ENCODE measurements around the gene FLACC1.

The FLACC1 gene

GRCh38 chr2:201267278-201268030 lies 89.7 kb downstream of the FLACC1 start:
- Histone ChIP-seq H3K9me3 (no peaks in the 10 kb centered on the region), H3K36me3 (peaks cover 69% of the 10 kb centered on the region), H3K4me3 (no peak overlapping the region), H4K20me1 (peaks cover 35% of the 10 kb centered on the region), H3K27me3 (no peaks in the 10 kb centered on the region), H3K4me1 (peaks cover 33% of the 10 kb centered on the region), H3K4me2 (no peak overlapping the region), H3K27ac (no peak overlapping the region), H3K9ac (no peak overlapping the region)
- no peak for TF ChIP-seq Cebpa-rat (IDR thresholded peaks at IDR 0.05)

DNA sequence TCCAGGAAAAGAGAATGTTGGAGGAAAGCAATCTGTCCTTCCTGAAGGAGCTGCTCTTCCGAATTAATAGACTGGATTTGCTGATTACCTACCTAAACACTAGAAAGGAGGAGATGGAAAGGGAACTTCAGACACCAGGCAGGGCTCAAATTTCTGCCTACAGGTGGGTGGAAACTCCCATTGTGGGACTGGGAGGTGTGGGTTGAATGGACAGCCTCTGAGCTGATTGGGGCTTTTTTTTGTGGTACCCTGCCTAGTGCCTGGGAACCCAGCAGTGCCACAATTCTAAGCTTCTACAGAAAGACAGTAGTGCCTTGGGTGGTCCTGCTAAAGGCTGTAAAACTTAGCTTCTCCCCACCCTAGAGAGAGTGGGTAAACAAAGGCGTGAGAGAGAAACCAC lies 90.5 kb downstream of the FLACC1 start:
- Histone ChIP-seq H3K4me2 (no peak overlapping the region), H3K36me3 (peaks cover 61% of the 10 kb centered on the region), H3K27ac (no peak overlapping the region), H3K27me3 (no peaks in the 10 kb centered on the region), H3K9ac (no peak overlapping the region), H3K9me3 (no peaks in the 10 kb centered on the region), H3K4me1 (peaks cover 40% of the 10 kb centered on the region), H4K20me1 (peaks cover 35% of the 10 kb centered on the region), H3K4me3 (no peak overlapping the region)
- TF ChIP-seq Cebpa-rat (IDR thresholded peaks at IDR 0.05): no peak

DNA sequence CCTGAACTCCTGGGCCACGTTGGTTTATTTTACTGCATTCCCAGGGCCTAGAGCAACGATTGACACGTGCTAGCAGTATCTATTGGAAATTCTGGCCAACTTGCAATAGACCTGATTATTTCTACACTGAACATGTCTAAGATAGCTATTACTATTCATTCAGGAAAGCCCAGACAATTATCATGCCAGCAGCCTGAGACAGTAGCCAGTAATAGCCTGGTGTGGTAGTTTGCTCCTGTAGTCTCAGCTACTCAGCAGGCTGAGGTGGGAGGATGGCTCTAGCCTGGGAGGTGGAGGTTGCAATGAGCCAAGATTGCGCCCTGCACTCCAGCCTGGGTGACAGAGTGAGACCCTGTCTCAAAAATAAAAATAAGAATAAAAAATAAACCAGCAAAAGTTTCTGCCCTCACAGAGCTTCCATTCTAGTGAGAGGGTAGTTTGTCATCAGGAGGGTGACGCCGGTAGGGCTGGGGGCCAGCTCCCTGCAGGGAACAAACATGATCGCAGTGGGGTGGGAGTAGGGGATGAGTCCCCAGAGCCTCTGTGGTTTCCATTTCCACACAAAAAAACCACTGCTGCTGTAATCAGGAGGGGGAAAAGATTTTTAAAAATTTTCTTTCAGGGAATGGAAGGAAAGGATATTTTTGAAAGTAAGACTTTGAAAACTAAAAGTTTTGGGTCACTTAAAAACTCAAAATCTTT lies 92.5 kb downstream of the FLACC1 start:
- no peak overlapping the region for H3K27ac ChIP-seq
- no peak overlapping the region for H3K4me3 ChIP-seq
- peaks cover 60% of the 10 kb centered on the region for H3K4me1 ChIP-seq
- H3K27me3 ChIP-seq: no peaks in the 10 kb centered on the region
- peak overlapping the region; percentile 61 for H3K4me2 ChIP-seq
- H3K9ac ChIP-seq: no peak overlapping the region
- H4K20me1 ChIP-seq: peaks cover 35% of the 10 kb centered on the region
- no peaks in the 10 kb centered on the region for H3K9me3 ChIP-seq
- no peak for TF ChIP-seq Cebpa-rat (IDR thresholded peaks at IDR 0.05)
- peaks cover 41% of the 10 kb centered on the region for H3K36me3 ChIP-seq

DNA sequence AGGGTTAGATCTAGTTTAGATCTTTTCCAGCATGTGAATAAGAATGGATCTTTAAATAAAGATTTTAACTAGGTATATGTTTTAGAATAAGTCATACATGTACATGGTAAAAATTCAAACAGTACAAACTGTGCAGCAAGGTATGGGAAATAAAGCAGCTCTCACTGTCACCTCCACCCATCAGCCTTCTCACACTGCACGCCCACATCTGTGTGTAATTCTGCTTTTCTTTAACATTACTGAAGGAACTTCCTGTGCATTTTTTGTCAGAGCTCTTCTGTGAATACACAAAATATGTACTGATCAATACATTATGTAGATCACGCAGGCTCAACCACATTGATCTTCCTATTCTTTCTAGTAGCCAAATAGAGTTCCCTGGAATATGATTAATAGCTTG lies 93.4 kb downstream of the FLACC1 start:
- Histone ChIP-seq H3K9ac (no peak overlapping the region), H3K4me3 (no peak overlapping the region), H3K9me3 (no peaks in the 10 kb centered on the region), H3K27ac (no peak overlapping the region), H3K36me3 (peaks cover 33% of the 10 kb centered on the region), H3K27me3 (no peaks in the 10 kb centered on the region), H4K20me1 (peaks cover 35% of the 10 kb centered on the region), H3K4me2 (peak overlapping the region; percentile 61), H3K4me1 (peaks cover 68% of the 10 kb centered on the region)
- TF ChIP-seq Cebpa-rat (IDR thresholded peaks at IDR 0.05): no peak

- no peak overlapping the region for H3K9ac ChIP-seq
These were observed 94.4 kb downstream of the FLACC1 start for GRCh38 chr2:201262718-201263117.

GRCh38 chr2:201261906-201262305 lies 95.2 kb downstream of the FLACC1 start:
- Histone ChIP-seq H3K9me3 (no peaks in the 10 kb centered on the region), H3K4me3 (peak overlapping the region; percentile 60), H4K20me1 (peaks cover 35% of the 10 kb centered on the region), H3K4me2 (peak overlapping the region; percentile 95), H3K9ac (peak overlapping the region; percentile 67), H3K27ac (peak overlapping the region; percentile 37; the same call in 1 of the 2 replicates), H3K4me1 (peaks cover 86% of the 10 kb centered on the region), H3K27me3 (no peaks in the 10 kb centered on the region), H3K36me3 (peaks cover 15% of the 10 kb centered on the region)
- TF ChIP-seq Cebpa-rat (IDR thresholded peaks at IDR 0.05): no peak

More at GRCh38 chr2:201262718-201263117, 94.4 kb downstream of the FLACC1 start:
- Histone ChIP-seq H3K27ac (no peak overlapping the region), H3K4me2 (peak overlapping the region; percentile 61), H3K9me3 (no peaks in the 10 kb centered on the region), H3K4me3 (no peak overlapping the region), H3K27me3 (no peaks in the 10 kb centered on the region), H3K4me1 (peaks cover 77% of the 10 kb centered on the region), H3K36me3 (peaks cover 22% of the 10 kb centered on the region), H4K20me1 (peaks cover 35% of the 10 kb centered on the region)
- no peak for TF ChIP-seq Cebpa-rat (IDR thresholded peaks at IDR 0.05)

DNA sequence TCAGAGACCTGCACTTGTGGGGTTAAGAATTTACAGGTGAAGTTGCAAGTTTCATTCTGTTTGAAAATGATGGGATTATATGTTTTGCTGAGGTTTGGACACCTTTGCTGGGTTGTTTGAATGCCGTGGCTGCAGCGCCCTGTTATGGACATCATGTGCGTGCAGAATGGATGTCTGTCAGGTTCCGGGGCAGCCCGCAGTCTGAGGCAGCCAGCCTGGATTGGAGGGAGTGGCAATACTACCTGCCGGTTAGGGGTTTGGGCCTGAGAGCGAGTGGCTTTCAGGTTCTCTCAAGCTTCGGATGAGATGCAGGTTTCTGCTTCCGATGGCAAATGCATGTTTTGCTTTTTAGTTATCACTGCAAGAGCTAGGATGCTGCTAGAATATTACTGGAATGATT lies 95.7 kb downstream of the FLACC1 start:
- H3K27ac ChIP-seq: peak overlapping the region; percentile 37; the same call in 1 of the 2 replicates
- H4K20me1 ChIP-seq: peaks cover 31% of the 10 kb centered on the region
- no peaks in the 10 kb centered on the region for H3K9me3 ChIP-seq
- H3K4me3 ChIP-seq: peak overlapping the region; percentile 60
- H3K27me3 ChIP-seq: no peaks in the 10 kb centered on the region
- TF ChIP-seq Cebpa-rat (IDR thresholded peaks at IDR 0.05): no peak
- H3K4me1 ChIP-seq: peaks cover 90% of the 10 kb centered on the region
- peak overlapping the region; percentile 95 for H3K4me2 ChIP-seq
- H3K36me3 ChIP-seq: peaks cover 10% of the 10 kb centered on the region
- peak overlapping the region; percentile 67 for H3K9ac ChIP-seq

DNA sequence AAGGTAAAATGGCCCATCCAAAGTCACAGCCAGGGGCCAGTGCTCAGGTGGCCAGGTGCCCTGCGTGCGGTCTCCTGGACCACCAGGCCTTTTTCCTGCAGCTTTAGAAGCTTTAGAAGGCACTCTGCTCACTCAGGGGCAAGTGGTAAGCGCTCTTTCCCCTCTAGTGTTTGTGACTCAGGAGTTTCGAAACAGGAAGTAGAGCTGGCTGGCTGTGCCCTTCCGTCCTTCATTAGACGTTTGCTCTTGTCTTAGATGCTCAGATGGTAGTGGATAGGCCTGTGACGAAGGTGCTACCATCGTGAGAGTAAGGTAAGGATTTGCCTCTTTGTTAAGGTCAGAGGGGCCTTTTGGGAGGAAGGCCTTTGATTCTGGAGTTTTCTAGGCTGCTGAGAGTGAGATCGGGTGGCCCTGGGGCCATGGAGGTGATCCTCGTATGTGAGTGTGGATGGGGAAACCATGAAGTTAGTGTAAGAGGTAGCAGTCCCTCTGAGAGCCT lies 96.8 kb downstream of the FLACC1 start, which contains the start of gene CASP8:
CASP8 (plus strand) TSS at position 235 of the 499 bp plus-strand sequence. CDS start 5,951 bp downstream, outside the sequence.
- H3K4me1 ChIP-seq: peaks cover 97% of the 10 kb centered on the region
- peak within 1 kb of the TSS; percentile 86 for H3K9ac ChIP-seq
- peak within 1 kb of the TSS; percentile 95 for H3K4me2 ChIP-seq
- H3K9me3 ChIP-seq: no peaks in the 10 kb centered on the region
- H3K27me3 ChIP-seq: no peaks in the 10 kb centered on the region
- peak; percentile 55; the same call in 1 of the 2 replicates for TF ChIP-seq Cebpa-rat (IDR thresholded peaks at IDR 0.05)
- H3K36me3 ChIP-seq: peaks cover 5% of the 10 kb centered on the region
- H3K4me3 ChIP-seq: peak within 1 kb of the TSS; percentile 66
- H4K20me1 ChIP-seq: peaks cover 19% of the 10 kb centered on the region
- H3K27ac ChIP-seq: peak within 1 kb of the TSS; percentile 96

DNA sequence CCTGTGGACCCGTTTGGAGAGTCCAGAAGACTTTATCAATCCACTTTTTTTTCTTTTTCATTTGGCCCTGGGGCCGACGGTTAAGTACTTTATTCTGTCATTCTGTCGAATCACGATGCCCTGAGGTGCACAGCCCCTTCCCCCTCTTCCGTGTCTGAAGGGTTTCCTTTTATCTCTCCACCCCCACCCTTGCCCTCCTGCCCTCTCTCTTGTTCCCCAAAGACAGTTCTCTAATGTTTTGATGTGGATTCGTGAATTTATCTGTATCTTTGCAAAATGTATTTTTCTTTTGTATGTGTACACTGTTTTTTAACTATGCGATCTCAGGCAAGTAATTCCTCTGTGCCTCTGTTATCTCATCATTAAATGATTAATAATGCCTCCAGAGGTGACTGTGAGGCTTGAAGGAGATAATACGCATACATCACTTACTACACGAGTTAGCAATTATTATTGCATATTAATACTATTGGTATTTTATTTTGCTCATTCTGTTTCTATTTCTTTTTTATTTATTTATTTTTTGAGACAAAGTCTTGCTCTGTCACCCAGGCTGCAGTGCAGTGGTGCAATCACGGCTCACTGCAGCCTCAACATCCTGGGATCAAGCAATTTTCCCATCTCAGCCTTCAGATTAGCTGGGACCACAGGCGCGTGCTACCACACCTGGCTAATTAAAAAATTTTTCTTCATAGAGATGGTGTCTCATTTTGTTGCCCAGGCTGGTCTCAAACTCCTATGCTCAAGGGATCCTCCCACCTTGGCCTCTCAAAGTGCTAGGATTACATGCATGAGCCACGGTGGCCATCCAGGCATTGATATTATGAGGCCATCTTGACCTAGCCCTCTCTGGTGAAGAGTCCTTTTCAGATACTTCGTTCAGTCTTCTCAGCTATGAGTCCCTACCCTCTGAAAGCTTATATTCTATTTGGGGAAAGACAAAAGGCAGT lies 98.2 kb downstream of the FLACC1 start:
- no peaks in the 10 kb centered on the region for H3K9me3 ChIP-seq
- peak overlapping the region; percentile 96 for H3K27ac ChIP-seq
- peaks cover 97% of the 10 kb centered on the region for H3K4me1 ChIP-seq
- no peak for TF ChIP-seq Cebpa-rat (IDR thresholded peaks at IDR 0.05)
- H4K20me1 ChIP-seq: peaks cover 5% of the 10 kb centered on the region; the same call in 1 of the 2 replicates
- peak overlapping the region; percentile 66 for H3K4me3 ChIP-seq
- H3K27me3 ChIP-seq: no peaks in the 10 kb centered on the region
- peak overlapping the region; percentile 95 for H3K4me2 ChIP-seq
- peaks cover 14% of the 10 kb centered on the region for H3K36me3 ChIP-seq
- H3K9ac ChIP-seq: peak overlapping the region; percentile 86
